ENCODE data around the gene BBOF1. TPM values are rescaled to one million over a fixed set of nuclear protein-coding genes. Genes with fewer than 3 reads are reported as not detected.
"Not testable (repeated sequence)": the region's sequence is repeated elsewhere in the genome, so short reads cannot be mapped to it uniquely, and the experiment has no call there.

The BBOF1 gene
- total and polyA plus RNA-seq, 4 donors: 14.7 to 23.1 (median 16.1) TPM

DNA sequence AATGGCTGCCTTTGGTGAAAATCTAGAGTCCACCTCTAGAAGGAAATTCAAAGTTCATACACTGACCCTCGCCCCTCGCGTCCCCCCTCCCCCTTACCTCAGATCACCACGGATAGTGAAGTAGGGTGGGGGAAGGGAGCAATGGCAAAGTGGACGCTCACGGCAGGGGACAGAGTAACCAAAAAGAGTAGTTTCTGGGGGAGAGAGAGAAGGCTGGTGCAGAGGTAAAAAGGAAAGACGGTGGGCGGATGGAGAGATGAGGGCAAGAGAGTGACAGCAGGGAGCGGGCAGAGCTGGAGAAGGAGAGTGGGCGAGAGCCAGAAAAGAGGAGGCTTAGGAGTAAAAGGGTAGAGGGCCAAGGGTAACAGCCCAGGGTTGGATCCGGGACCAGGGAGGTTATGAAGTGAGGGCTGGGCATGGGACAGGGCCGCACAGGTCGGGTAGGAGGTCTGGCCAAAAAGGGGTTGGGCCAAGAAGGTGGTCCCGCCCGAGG lies 64.7 kb downstream of the BBOF1 start:
- peaks cover 12% of the 10 kb centered on the region for H3K4me1 ChIP-seq (ENCODE audit: control insufficient read depth, insufficient read depth, low read length)

DNA sequence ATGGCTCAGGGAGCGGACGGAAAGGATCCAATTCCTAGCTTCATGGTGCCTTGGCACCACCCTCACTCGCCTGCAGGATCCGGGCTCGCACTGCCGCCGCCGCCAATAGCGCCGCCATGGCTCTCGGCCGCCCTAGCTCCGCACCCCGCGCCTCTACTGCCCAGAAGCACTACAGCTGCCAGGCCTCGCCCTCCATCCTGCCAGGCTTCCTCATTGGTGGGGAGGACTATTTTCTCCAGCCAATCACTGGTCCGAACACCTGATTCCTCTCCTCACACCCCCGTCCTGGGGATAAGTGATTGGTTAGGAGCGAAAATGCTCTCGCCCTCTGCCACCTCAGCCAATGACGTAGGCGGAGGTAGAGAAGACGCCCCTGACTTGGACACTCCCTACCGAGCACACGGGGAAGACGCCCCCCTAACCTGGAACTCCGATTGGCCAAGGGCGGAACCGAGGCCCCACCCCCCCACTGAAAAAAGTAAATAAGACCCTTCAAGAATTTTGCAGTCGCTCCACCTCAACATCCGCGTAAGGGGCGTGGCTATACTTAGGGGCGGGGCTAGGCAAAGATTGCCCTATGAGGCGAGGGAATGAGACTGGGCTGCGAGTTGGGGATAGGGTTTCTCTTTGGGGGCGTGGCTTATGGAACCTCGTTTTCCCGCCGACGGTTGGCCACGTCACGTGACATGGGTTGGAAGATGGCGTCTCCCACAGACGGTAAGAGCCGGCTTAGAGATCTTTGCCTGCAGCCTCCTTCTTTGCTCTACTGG lies 65.3 kb downstream of the BBOF1 start, which contains the start of the genes ALDH6A1 and LIN52:
TSS of gene ALDH6A1 (minus strand) at position 177 of the 770 bp plus-strand sequence. CDS start at position 118, 59 bp downstream.
TSS of gene LIN52 (plus strand) at position 680 of the 770 bp plus-strand sequence. CDS start at position 699, 19 bp downstream.
- Histone ChIP-seq H3K4me3 (ENCODE audit: low read depth, low read length) (peak within 1 kb of the TSS; percentile 98), H3K9me3 (ENCODE audit: control insufficient read depth, insufficient read depth, low read length) (no peaks in the 10 kb centered on the region), H3K4me1 (ENCODE audit: control insufficient read depth, insufficient read depth, low read length) (peaks cover 12% of the 10 kb centered on the region), H3K27ac (ENCODE audit: low read depth, low read length) (peak within 1 kb of the TSS; percentile 94), H3K27me3 (ENCODE audit: control insufficient read depth, insufficient read depth, low read length) (no peaks in the 10 kb centered on the region), H3K36me3 (ENCODE audit: control insufficient read depth, insufficient read depth, low read length) (no peaks in the 10 kb centered on the region)
- DNase-seq (ENCODE audit: low read depth in 4 of 6, low spot score in 6 of 6): peak; percentile 99 to 100 (median 100)
- under 1% methylated on average over 36 of the region's 46 CpGs for WGBS (ENCODE audit: insufficient coverage)

More for the DNA sequence above, 64.7 kb downstream of the BBOF1 start:
- H3K36me3 ChIP-seq (ENCODE audit: control insufficient read depth, insufficient read depth, low read length): no peaks in the 10 kb centered on the region
- peak in 1 of 6 donors; percentile 5 for DNase-seq (ENCODE audit: low read depth in 4 of 6, low spot score in 6 of 6)
- no peaks in the 10 kb centered on the region for H3K27me3 ChIP-seq (ENCODE audit: control insufficient read depth, insufficient read depth, low read length)
- 0% methylated on average over 11 of the region's 15 CpGs for WGBS (ENCODE audit: insufficient coverage)
- H3K4me3 ChIP-seq (ENCODE audit: low read depth, low read length): peak overlapping the region; percentile 98
- peak overlapping the region; percentile 94 for H3K27ac ChIP-seq (ENCODE audit: low read depth, low read length)
- no peaks in the 10 kb centered on the region for H3K9me3 ChIP-seq (ENCODE audit: control insufficient read depth, insufficient read depth, low read length)

DNA sequence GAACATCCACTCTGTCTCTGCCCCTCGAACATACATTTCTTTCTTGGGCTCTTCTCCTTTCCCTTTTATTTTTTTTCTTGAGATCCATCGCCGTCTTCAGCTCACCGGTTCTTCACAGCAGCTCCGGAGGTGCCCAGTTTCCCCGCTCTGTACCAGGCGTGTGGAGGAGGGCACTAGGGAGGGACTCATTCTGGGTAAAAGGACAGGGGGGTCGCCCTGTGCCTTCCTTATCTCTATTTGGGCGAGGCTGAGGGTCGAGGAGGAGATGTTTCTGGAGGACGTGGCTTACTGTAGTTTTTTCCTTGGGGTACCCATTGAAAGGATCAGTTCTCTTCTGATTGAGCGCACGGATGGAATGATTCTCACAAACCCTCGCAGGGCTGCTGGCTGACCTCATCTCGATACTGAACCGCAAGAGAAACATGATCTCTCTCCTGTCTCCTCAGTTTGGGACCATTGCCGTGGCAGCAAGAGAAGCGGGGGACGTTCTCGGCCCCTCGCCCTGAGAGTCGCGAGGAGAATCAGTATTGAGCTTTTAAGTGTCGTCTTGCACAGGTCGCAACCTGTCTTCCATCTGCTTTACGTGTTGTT lies 66.0 kb downstream of the BBOF1 start:
- DNase-seq (ENCODE audit: low read depth in 4 of 6, low spot score in 6 of 6): peak in 1 of 6 donors; percentile 6
- Histone ChIP-seq H3K27me3 (ENCODE audit: control insufficient read depth, insufficient read depth, low read length) (no peaks in the 10 kb centered on the region), H3K4me1 (ENCODE audit: control insufficient read depth, insufficient read depth, low read length) (peaks cover 12% of the 10 kb centered on the region), H3K36me3 (ENCODE audit: control insufficient read depth, insufficient read depth, low read length) (no peaks in the 10 kb centered on the region), H3K27ac (ENCODE audit: low read depth, low read length) (peak overlapping the region; percentile 85), H3K9me3 (ENCODE audit: control insufficient read depth, insufficient read depth, low read length) (no peaks in the 10 kb centered on the region), H3K4me3 (ENCODE audit: low read depth, low read length) (peak overlapping the region; percentile 98)
- 0% methylated on average over 23 of the region's 26 CpGs for WGBS (ENCODE audit: insufficient coverage)

DNA sequence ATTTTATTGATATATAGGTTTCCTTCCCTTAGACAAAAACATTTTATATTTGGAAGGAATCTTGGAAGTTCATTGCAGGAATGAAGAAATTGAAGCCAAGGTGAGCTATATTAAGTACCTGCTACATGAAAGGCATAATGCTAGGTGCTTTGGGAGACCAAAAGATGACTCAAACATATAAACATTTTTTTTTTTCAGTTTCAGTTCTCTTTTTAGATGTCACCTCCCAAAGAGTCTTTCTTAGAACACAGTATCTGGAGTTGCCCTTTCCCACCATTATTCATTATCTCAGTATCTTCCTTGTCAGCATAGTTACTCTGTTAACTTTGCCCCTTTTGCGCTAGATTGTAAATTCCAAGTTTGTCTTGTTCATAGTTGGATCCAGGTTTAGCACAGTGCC lies 66.7 kb downstream of the BBOF1 start:
- Histone ChIP-seq H3K4me3 (ENCODE audit: low read depth, low read length) (peak overlapping the region; percentile 98), H3K27ac (ENCODE audit: low read depth, low read length) (no peak overlapping the region), H3K4me1 (ENCODE audit: control insufficient read depth, insufficient read depth, low read length) (peaks cover 12% of the 10 kb centered on the region), H3K9me3 (ENCODE audit: control insufficient read depth, insufficient read depth, low read length) (no peaks in the 10 kb centered on the region), H3K36me3 (ENCODE audit: control insufficient read depth, insufficient read depth, low read length) (no peaks in the 10 kb centered on the region), H3K27me3 (ENCODE audit: control insufficient read depth, insufficient read depth, low read length) (no peaks in the 10 kb centered on the region)
- no peak for DNase-seq (ENCODE audit: low read depth in 4 of 6, low spot score in 6 of 6)
- WGBS (ENCODE audit: insufficient coverage): no CpG with 5 or more reads among the region's 1 CpG

DNA sequence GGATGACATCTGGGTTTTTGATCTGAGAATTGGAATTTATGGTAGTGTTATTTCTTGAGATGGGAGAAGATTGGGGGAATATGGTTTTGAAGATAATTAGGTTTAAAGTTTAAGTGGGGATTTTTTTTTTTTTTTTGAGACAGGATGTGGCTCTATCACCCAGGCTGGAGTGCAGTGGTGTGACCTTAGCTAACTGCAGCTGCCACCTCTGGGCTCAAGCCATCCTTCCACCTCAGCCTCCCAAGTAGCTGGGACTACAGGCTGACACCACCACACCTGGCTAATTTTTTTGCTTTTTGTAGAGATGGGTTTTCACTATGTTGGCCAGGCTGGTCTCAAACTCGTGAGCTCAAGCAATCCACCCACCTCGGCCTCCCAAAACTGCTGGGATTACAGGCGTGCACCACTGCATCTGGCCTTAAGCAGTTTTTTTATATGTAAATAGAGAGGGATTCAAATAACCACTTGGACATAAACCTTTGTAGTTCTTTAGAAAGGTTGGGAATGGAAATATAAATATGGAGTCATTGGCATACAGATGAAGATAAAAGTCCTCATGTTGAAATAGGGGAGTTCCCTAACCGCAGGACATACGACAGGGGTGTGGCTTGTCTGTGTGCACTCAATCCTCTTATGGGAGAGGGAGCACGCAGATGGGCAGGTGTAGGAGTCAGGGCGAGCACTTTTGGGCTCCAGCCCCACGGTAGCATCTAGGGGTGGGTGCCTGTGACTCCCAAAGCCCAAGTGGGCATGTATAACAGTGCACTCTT lies 70.3 kb downstream of the BBOF1 start:
- Histone ChIP-seq H3K9me3 (ENCODE audit: control insufficient read depth, insufficient read depth, low read length) (no peaks in the 10 kb centered on the region), H3K36me3 (ENCODE audit: control insufficient read depth, insufficient read depth, low read length) (peaks cover 15% of the 10 kb centered on the region), H3K27me3 (ENCODE audit: control insufficient read depth, insufficient read depth, low read length) (no peaks in the 10 kb centered on the region), H3K27ac (ENCODE audit: low read depth, low read length) (no peak overlapping the region), H3K4me3 (ENCODE audit: low read depth, low read length) (no peak overlapping the region), H3K4me1 (ENCODE audit: control insufficient read depth, insufficient read depth, low read length) (peaks cover 7% of the 10 kb centered on the region)
- 97% methylated on average over 4 of the region's 8 CpGs for WGBS (ENCODE audit: insufficient coverage)
- DNase-seq (ENCODE audit: low read depth in 4 of 6, low spot score in 6 of 6): no peak

DNA sequence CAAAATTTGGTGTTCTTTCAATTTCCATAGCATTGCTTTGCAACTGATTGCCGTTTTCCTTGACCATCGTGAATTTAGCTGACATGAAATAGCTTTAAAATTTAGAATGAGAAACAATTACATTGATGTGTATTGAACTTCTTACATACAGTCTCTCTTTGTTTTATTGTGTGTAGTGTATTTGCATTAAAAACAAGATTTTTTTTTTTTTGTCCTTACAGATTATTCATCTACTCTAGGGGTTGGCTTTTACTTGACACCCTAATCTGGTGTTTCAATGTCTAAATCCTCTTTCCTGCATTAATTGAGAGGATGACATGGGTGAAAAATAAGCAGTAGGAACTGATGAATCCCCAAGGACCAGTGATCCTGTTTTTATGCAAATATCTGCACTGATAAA lies 86.2 kb downstream of the BBOF1 start:
- no peak overlapping the region for H3K4me3 ChIP-seq (ENCODE audit: low read depth, low read length)
- H3K4me1 ChIP-seq (ENCODE audit: control insufficient read depth, insufficient read depth, low read length): no peaks in the 10 kb centered on the region
- DNase-seq (ENCODE audit: low read depth in 4 of 6, low spot score in 6 of 6): no peak
- WGBS (ENCODE audit: insufficient coverage): no CpG with 5 or more reads among the region's 2 CpGs
- H3K27me3 ChIP-seq (ENCODE audit: control insufficient read depth, insufficient read depth, low read length): no peaks in the 10 kb centered on the region
- no peaks in the 10 kb centered on the region for H3K9me3 ChIP-seq (ENCODE audit: control insufficient read depth, insufficient read depth, low read length)
- peaks cover 25% of the 10 kb centered on the region for H3K36me3 ChIP-seq (ENCODE audit: control insufficient read depth, insufficient read depth, low read length)
- no peak overlapping the region for H3K27ac ChIP-seq (ENCODE audit: low read depth, low read length)

DNA sequence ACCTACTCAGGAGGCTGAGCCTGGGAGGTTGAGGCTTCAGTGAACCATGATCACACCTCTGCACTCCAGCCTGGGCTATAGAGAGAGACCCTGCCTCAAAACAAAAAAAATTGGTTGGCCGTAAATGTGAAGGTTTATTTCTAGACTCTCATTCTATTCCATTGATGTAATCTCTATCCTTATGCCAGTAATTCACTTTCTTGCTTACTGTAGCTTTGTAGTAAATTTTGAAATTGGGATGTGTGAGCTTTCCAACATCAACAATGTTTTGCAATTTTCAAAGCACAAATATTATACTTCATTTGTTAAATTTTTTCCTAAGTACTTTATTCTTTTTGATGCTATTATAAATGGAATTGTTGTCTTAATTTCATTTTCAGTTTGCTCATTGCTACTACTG lies 90.2 kb downstream of the BBOF1 start:
- no CpG with 5 or more reads among the region's 1 CpG for WGBS (ENCODE audit: insufficient coverage)
- DNase-seq (ENCODE audit: low read depth in 4 of 6, low spot score in 6 of 6): no peak
- H3K4me1 ChIP-seq (ENCODE audit: control insufficient read depth, insufficient read depth, low read length): no peaks in the 10 kb centered on the region
- H3K27ac ChIP-seq (ENCODE audit: low read depth, low read length): no peak overlapping the region
- peaks cover 7% of the 10 kb centered on the region for H3K36me3 ChIP-seq (ENCODE audit: control insufficient read depth, insufficient read depth, low read length)
- no peak overlapping the region for H3K4me3 ChIP-seq (ENCODE audit: low read depth, low read length)
- no peaks in the 10 kb centered on the region for H3K27me3 ChIP-seq (ENCODE audit: control insufficient read depth, insufficient read depth, low read length)
- no peaks in the 10 kb centered on the region for H3K9me3 ChIP-seq (ENCODE audit: control insufficient read depth, insufficient read depth, low read length)

DNA sequence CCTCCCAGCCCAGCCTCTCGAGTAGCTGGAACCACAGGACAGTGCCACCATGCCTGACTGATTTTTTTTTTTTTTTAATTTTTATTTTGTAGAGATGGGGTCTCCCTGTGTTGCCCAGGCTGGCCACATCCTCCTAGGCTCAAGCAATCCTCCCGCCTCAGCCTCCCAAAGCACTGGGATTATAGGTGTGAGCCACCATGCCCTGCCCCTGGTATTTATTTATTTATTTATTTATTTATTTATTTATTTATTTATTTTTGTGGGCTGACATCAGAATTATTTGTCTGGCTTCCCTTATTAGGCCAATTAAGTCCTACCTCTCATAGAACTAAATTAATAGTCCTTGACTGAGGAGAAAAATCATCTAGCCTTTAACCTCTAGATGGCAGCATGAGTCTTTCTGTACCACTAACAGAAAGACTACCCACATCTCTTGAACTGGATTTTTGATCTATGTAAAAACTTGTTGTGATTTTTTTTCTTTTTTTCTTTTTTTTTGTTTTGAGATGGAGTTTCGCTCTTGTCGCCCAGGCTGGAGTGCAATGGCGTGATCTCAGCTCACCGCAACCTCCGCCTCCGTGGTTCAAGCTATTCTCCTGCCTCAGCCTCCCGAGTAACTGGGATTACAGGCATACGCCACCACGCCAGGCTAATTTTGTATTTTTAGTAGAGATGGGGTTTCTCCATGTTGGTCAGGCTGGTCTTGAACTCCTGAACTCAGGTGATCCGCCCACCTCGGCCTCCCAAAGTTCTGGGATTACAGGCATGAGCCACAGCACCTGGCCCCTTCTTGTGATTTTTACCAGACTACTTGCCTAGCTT lies 92.5 kb downstream of the BBOF1 start:
- not testable (repeated sequence) for H3K4me1 ChIP-seq (ENCODE audit: control insufficient read depth, insufficient read depth, low read length); H3K27ac ChIP-seq (ENCODE audit: low read depth, low read length); H3K4me3 ChIP-seq (ENCODE audit: low read depth, low read length); H3K36me3 ChIP-seq (ENCODE audit: control insufficient read depth, insufficient read depth, low read length); H3K27me3 ChIP-seq (ENCODE audit: control insufficient read depth, insufficient read depth, low read length); H3K9me3 ChIP-seq (ENCODE audit: control insufficient read depth, insufficient read depth, low read length)
- WGBS (ENCODE audit: insufficient coverage): 96% methylated on average over 11 of the region's 13 CpGs
- peak; percentile 12 to 91 (median 40) for DNase-seq (ENCODE audit: low read depth in 4 of 6, low spot score in 6 of 6)
